OCI-LY1 (cell line): ENCODE measurements around the gene DUSP16.

Experiments
- H2AFZ ChIP-seq: fragments of 200-600 bp; sonication (generic), shearing (Covaris generic); 2 replicates; pipeline ENCODE4 v1.6.0; 2014; ENCODE audit warnings: antibody characterized with exemption, mild to moderate bottlenecking, low read length
- H3F3A ChIP-seq: fragments of 200-600 bp; sonication (generic), shearing (Covaris generic); 2 replicates; pipeline ENCODE4 v1.6.0; 2014; ENCODE audit warnings: mild to moderate bottlenecking, antibody characterized with exemption, low read length, moderate library complexity; ENCODE audit not compliant: insufficient read depth
- H3K27ac ChIP-seq: fragments of 200-600 bp; sonication (generic); 2 replicates; pipeline ENCODE4 v1.5.1; 2014; ENCODE audit warnings: low read length, mixed run types, mild to moderate bottlenecking, low read depth; ENCODE audit not compliant: poor library complexity, severe bottlenecking
- H3K27me3 ChIP-seq: fragments of 200-600 bp; sonication (generic); 2 replicates; pipeline ENCODE4 v1.6.0; 2014; ENCODE audit warnings: antibody characterized with exemption, mild to moderate bottlenecking, low read length, moderate library complexity; ENCODE audit not compliant: insufficient read depth
- H3K36me3 ChIP-seq: fragments of 200-600 bp; sonication (generic); 2 replicates; pipeline ENCODE4 v1.6.1; 2014; ENCODE audit warnings: mild to moderate bottlenecking, antibody characterized with exemption, low read length, moderate library complexity, mixed read lengths; ENCODE audit not compliant: insufficient read depth
- H3K4me1 ChIP-seq: fragments of 200-600 bp; sonication (generic); 2 replicates; pipeline ENCODE4 v1.5.1; 2014; ENCODE audit warnings: mild to moderate bottlenecking, low read length, moderate library complexity; ENCODE audit not compliant: insufficient read depth, severe bottlenecking
- H3K4me2 ChIP-seq: fragments of 200-600 bp; sonication (generic), shearing (Covaris generic); 2 replicates; pipeline ENCODE4 v1.6.1; 2014; ENCODE audit warnings: low read length
- H3K4me3 ChIP-seq: fragments of 200-600 bp; sonication (generic); 2 replicates; pipeline ENCODE4 v1.5.1; 2014; ENCODE audit warnings: low read length, low read depth, mild to moderate bottlenecking, mixed read lengths; ENCODE audit not compliant: poor library complexity, severe bottlenecking
- H3K79me2 ChIP-seq: fragments of 200-600 bp; shearing (Covaris generic); 2 replicates; pipeline ENCODE4 v1.6.1; 2016; ENCODE audit warnings: mixed run types, low read length, mixed read lengths; ENCODE audit not compliant: insufficient read depth
- H3K9ac ChIP-seq: fragments of 200-600 bp; sonication (generic), shearing (Covaris generic); 2 replicates; pipeline ENCODE4 v1.6.1; 2014; ENCODE audit warnings: mild to moderate bottlenecking, low read length, mixed read lengths
- H3K9me2 ChIP-seq: fragments of 200-600 bp; sonication (generic), shearing (Covaris generic); 2 replicates; pipeline ENCODE4 v1.6.1; 2014; ENCODE audit warnings: low read depth, mild to moderate bottlenecking, low read length, mixed read lengths
- H3K9me3 ChIP-seq: fragments of 200-600 bp; shearing (Covaris generic); 2 replicates; pipeline ENCODE4 v1.6.1; 2014; ENCODE audit warnings: low read length, mixed read lengths
- H4K20me1 ChIP-seq: fragments of 200-600 bp; sonication (generic), shearing (Covaris generic); 2 replicates; pipeline ENCODE4 v1.6.0; 2016; ENCODE audit warnings: mild to moderate bottlenecking, low read length; ENCODE audit not compliant: insufficient read depth
- EZH2 ChIP-seq: fragments of 200-600 bp; sonication (generic), shearing (Covaris generic); IDR thresholded peaks from 2 replicates; pipeline ENCODE4 v1.8.0; 2017; ENCODE audit warnings: borderline replicate concordance, mixed run types, mild to moderate bottlenecking, antibody characterized with exemption, low read length, moderate library complexity, mixed read lengths
- TF ChIP-seq, protein P1 (sequence below): fragments of 200-600 bp; sonication (generic), shearing (Covaris generic); IDR thresholded peaks from 2 replicates; pipeline ENCODE4 v1.5.1; 2017; ENCODE audit warnings: mild to moderate bottlenecking, antibody characterized with exemption, low read length, moderate library complexity, mixed read lengths

The DUSP16 gene

DNA sequence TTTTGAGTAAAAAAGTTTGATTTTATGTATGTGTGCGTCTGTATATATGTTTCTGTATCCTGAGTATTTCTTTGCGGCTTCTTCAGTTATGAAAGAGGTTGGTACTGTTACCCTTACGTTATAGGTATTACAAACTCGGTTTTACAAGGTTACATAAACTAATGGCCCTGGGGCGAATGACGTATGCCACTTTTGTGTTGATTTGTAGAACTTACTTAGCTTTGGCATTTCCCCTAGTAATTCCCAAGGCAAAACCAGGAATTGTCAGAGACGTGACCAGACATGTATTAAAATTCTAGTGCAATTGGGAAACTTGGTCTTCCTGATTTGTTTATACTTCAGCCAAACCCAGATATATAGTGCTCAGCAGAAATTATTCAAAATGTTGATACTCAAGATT is 93.3 kb downstream of the DUSP16 start:
- H3K9me2 ChIP-seq, result no peaks in the 10 kb centered on the region
- no peaks in the 10 kb centered on the region for H4K20me1 ChIP-seq
- no peak overlapping the region for H3K4me2 ChIP-seq
- H3K9me3 ChIP-seq, result no peaks in the 10 kb centered on the region
- H3K4me3 ChIP-seq, result no peak overlapping the region
- H3K27ac ChIP-seq, result no peak overlapping the region
- no peaks in the 10 kb centered on the region for H3K79me2 ChIP-seq
- no peak overlapping the region for H3K9ac ChIP-seq
- TF ChIP-seq EZH2, result no peak
- TF ChIP-seq, protein P1, sequence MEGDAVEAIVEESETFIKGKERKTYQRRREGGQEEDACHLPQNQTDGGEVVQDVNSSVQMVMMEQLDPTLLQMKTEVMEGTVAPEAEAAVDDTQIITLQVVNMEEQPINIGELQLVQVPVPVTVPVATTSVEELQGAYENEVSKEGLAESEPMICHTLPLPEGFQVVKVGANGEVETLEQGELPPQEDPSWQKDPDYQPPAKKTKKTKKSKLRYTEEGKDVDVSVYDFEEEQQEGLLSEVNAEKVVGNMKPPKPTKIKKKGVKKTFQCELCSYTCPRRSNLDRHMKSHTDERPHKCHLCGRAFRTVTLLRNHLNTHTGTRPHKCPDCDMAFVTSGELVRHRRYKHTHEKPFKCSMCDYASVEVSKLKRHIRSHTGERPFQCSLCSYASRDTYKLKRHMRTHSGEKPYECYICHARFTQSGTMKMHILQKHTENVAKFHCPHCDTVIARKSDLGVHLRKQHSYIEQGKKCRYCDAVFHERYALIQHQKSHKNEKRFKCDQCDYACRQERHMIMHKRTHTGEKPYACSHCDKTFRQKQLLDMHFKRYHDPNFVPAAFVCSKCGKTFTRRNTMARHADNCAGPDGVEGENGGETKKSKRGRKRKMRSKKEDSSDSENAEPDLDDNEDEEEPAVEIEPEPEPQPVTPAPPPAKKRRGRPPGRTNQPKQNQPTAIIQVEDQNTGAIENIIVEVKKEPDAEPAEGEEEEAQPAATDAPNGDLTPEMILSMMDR, result no peak
- H3F3A ChIP-seq, result no peaks in the 10 kb centered on the region
- H3K27me3 ChIP-seq, result no peaks in the 10 kb centered on the region
- peaks cover 5% of the 10 kb centered on the region for H3K36me3 ChIP-seq
- H2AFZ ChIP-seq, result no peak overlapping the region
- peaks cover 19% of the 10 kb centered on the region for H3K4me1 ChIP-seq

DNA sequence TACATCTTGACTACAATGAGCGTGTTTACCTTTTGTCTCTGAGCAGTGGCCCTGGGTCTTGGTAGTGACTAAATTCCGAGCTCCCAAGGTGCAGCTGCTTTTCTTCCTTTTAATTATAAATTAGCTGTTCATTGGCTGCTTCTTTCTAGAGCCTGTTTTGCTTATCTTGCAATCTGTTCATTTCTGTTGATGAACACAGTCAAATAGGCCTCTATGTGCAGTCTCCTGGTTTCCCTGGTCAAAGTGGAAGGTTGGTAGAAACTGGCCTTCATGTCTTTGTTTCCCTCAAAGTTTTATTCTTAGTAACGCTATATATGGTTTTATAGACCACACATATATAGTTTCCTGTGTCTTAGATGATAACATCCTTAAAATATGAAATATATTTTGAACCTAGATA is 94.1 kb downstream of the DUSP16 start:
- H3K4me1 ChIP-seq, result peaks cover 19% of the 10 kb centered on the region
- H4K20me1 ChIP-seq, result no peaks in the 10 kb centered on the region
- no peak overlapping the region for H2AFZ ChIP-seq
- H3K27me3 ChIP-seq, result no peaks in the 10 kb centered on the region
- H3K4me3 ChIP-seq, result no peak overlapping the region
- H3K9me2 ChIP-seq, result no peaks in the 10 kb centered on the region
- no peaks in the 10 kb centered on the region for H3K9me3 ChIP-seq
- no peaks in the 10 kb centered on the region for H3K79me2 ChIP-seq
- H3K27ac ChIP-seq, result no peak overlapping the region
- peaks cover 5% of the 10 kb centered on the region; the same call in 1 of the 2 replicates for H3K36me3 ChIP-seq
- H3K4me2 ChIP-seq, result no peak overlapping the region
- no peaks in the 10 kb centered on the region for H3F3A ChIP-seq
- no peak for TF ChIP-seq EZH2
- TF ChIP-seq, protein P1, result no peak
- H3K9ac ChIP-seq, result no peak overlapping the region

DNA sequence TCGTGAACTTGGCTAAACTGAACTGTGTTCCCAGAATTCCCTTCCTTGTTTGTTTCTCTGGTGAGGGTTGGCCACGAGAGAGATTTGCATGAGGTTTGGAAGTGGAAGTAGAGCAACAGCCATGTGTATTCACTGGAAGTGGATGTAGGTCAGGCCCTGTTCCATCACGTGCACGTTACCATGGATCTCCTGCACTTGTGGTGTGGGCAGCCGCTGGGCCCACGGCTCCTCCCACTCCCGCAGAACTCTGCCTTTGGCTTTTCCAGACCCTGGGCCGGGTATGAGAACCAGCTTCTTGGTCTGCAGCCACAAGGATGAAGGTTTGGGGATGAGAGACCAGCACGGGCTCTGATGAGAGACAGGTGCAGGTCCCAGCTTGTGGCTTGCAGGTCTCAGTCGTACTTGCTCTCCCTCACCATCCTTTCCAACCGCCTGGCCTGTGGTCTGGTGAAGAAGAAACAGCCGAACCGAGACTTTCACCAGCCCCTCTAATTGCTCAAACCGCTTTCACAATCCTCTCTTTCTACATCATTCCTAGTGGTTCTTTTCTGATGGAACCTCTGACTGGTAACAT is 94.9 kb downstream of the DUSP16 start:
- Histone ChIP-seq H3K36me3 (peaks cover 5% of the 10 kb centered on the region; the same call in 1 of the 2 replicates), H3K79me2 (no peaks in the 10 kb centered on the region), H3F3A (no peaks in the 10 kb centered on the region), H3K9ac (no peak overlapping the region), H3K27ac (no peak overlapping the region), H3K4me3 (no peak overlapping the region), H3K4me1 (peaks cover 19% of the 10 kb centered on the region), H3K9me3 (no peaks in the 10 kb centered on the region), H2AFZ (no peak overlapping the region), H3K9me2 (no peaks in the 10 kb centered on the region), H4K20me1 (no peaks in the 10 kb centered on the region), H3K27me3 (no peaks in the 10 kb centered on the region), H3K4me2 (no peak overlapping the region)
- no peak for TF ChIP-seq EZH2
- TF ChIP-seq, protein P1, result no peak
